H9 (cell line): Measurements from ENCODE around the gene PDGFRB. TPM values are rescaled to one million over a fixed set of nuclear protein-coding genes. Genes with fewer than 3 reads are reported as not detected.

Source experiments
- DNase-seq: peaks from one replicate; pipeline ENCODE4 v3.0.0-alpha.2; 2017
- H2AFZ ChIP-seq: one replicate; pipeline ENCODE4 v1.6.1; 2013; ENCODE audit warnings: mild to moderate bottlenecking, low read length, control low read depth, moderate library complexity
- H2AK5ac ChIP-seq: 2 replicates; pipeline ENCODE4 v1.6.1; 2013; ENCODE audit warnings: low read length, control low read depth, mixed read lengths; ENCODE audit not compliant: insufficient read length
- H2BK120ac ChIP-seq: one replicate; pipeline ENCODE4 v1.6.1; 2013; ENCODE audit warnings: low read depth, mild to moderate bottlenecking, low read length, control low read depth, inconsistent platforms; ENCODE audit not compliant: poor library complexity, severe bottlenecking
- H2BK12ac ChIP-seq: 2 replicates; pipeline ENCODE4 v1.6.1; 2013; ENCODE audit warnings: low read length, control low read depth, mixed read lengths, low read depth; ENCODE audit not compliant: insufficient read length
- H2BK15ac ChIP-seq: 2 replicates; pipeline ENCODE4 v1.6.1; 2013; ENCODE audit warnings: low read depth, low read length, control low read depth
- H2BK20ac ChIP-seq: one replicate; pipeline ENCODE4 v1.6.1; 2013; ENCODE audit warnings: low read depth, mild to moderate bottlenecking, low read length, control low read depth, inconsistent platforms; ENCODE audit not compliant: poor library complexity, severe bottlenecking
- H2BK5ac ChIP-seq: 2 replicates; pipeline ENCODE4 v1.6.1; 2013; ENCODE audit warnings: low read length, control low read depth, mixed read lengths; ENCODE audit not compliant: insufficient read length
- H3K14ac ChIP-seq: 2 replicates; pipeline ENCODE4 v1.6.1; 2013; ENCODE audit warnings: low read length, control low read depth; ENCODE audit not compliant: insufficient read depth
- H3K18ac ChIP-seq: 2 replicates; pipeline ENCODE4 v1.6.1; 2013; ENCODE audit warnings: low read depth, mild to moderate bottlenecking, mixed read lengths, low read length, control low read depth; ENCODE audit not compliant: insufficient read length
- H3K23ac ChIP-seq: 2 replicates; pipeline ENCODE4 v1.6.1; 2013; ENCODE audit warnings: low read length, control low read depth, mixed read lengths, low read depth; ENCODE audit not compliant: insufficient read length
- H3K23me2 ChIP-seq: 2 replicates; pipeline ENCODE4 v1.6.1; 2013; ENCODE audit warnings: low read depth, mild to moderate bottlenecking, mixed read lengths, low read length, control low read depth; ENCODE audit not compliant: insufficient read length, poor library complexity, severe bottlenecking
- H3K27ac ChIP-seq: 2 replicates; pipeline ENCODE4 v1.5.1; 2013; ENCODE audit warnings: low read length, control low read depth, mixed read lengths, low read depth; ENCODE audit not compliant: insufficient read length
- H3K27me3 ChIP-seq: 2 replicates; pipeline ENCODE4 v1.6.1; 2013; ENCODE audit warnings: low read length, control low read depth, inconsistent platforms; ENCODE audit not compliant: insufficient read depth
- H3K4ac ChIP-seq: 2 replicates; pipeline ENCODE4 v1.6.1; 2013; ENCODE audit warnings: low read depth, mild to moderate bottlenecking, control low read depth, inconsistent platforms, low read length, moderate library complexity
- H3K4me1 ChIP-seq: 2 replicates; pipeline ENCODE4 v1.6.1; 2013; ENCODE audit warnings: low read length, control low read depth, inconsistent platforms; ENCODE audit not compliant: insufficient read depth
- H3K4me2 ChIP-seq: 2 replicates; pipeline ENCODE4 v1.6.1; 2013; ENCODE audit warnings: low read length, control low read depth, mixed read lengths; ENCODE audit not compliant: insufficient read length, insufficient read depth
- H3K56ac ChIP-seq: 2 replicates; pipeline ENCODE4 v1.6.1; 2013; ENCODE audit warnings: low read depth, mild to moderate bottlenecking, mixed read lengths, low read length, control low read depth; ENCODE audit not compliant: insufficient read length
- H3K79me1 ChIP-seq: 2 replicates; pipeline ENCODE4 v1.6.1; 2013; ENCODE audit warnings: low read depth, mild to moderate bottlenecking, moderate library complexity, low read length, control low read depth, inconsistent platforms; ENCODE audit not compliant: insufficient read depth, poor library complexity, severe bottlenecking
- H3K79me2 ChIP-seq: 2 replicates; pipeline ENCODE4 v1.6.1; 2013; ENCODE audit warnings: low read length, control low read depth, inconsistent platforms; ENCODE audit not compliant: insufficient read depth
- H3K9ac ChIP-seq: 2 replicates; pipeline ENCODE4 v1.6.1; 2013; ENCODE audit warnings: low read length, control low read depth, mixed read lengths; ENCODE audit not compliant: insufficient read length; ENCODE audit errors: extremely low read depth
- H3K9me3 ChIP-seq: one replicate; pipeline ENCODE4 v1.6.1; 2013; ENCODE audit warnings: low read depth, low read length, inconsistent platforms; ENCODE audit not compliant: control insufficient read depth
- H3T11ph ChIP-seq: one replicate; pipeline ENCODE4 v1.6.1; 2013; ENCODE audit warnings: mild to moderate bottlenecking, low read length, control low read depth, inconsistent platforms
- H4K20me1 ChIP-seq: one replicate; pipeline ENCODE4 v1.6.1; 2013; ENCODE audit not compliant: control insufficient read depth, insufficient read length, insufficient read depth
- H4K5ac ChIP-seq: 2 replicates; pipeline ENCODE4 v1.6.1; 2013; ENCODE audit warnings: low read depth, mild to moderate bottlenecking, mixed read lengths, low read length, control low read depth; ENCODE audit not compliant: insufficient read length
- H4K8ac ChIP-seq: replicated peaks from 2 replicates; pipeline ENCODE4 v1.6.1; 2013; ENCODE audit warnings: low read length, control low read depth, mixed read lengths, low read depth; ENCODE audit not compliant: insufficient read length
- H4K91ac ChIP-seq: 2 replicates; pipeline ENCODE4 v1.6.1; 2013; ENCODE audit warnings: low read depth, mild to moderate bottlenecking, moderate library complexity, mixed read lengths, low read length, control low read depth; ENCODE audit not compliant: insufficient read length
- H3K27ac Mint-ChIP-seq, 3 experiments: 2 replicates in 2 of 3; 3 replicates in 1 of 3; pipeline ENCODE4 v1.8.0; 2020 to 2021; ENCODE audit warnings: mixed read lengths in 3 of 3, mild to moderate bottlenecking in 1 of 3, moderate library complexity in 1 of 3
- H3K27me3 Mint-ChIP-seq: 2 replicates; pipeline ENCODE4 v1.8.0; 2021; ENCODE audit warnings: low read depth, mild to moderate bottlenecking, moderate library complexity, mixed read lengths
- H3K36me3 Mint-ChIP-seq, 3 experiments: 2 replicates in 2 of 3; 3 replicates in 1 of 3; pipeline ENCODE4 v1.8.0; 2020 to 2021; ENCODE audit warnings: low read depth in 3 of 3, mixed read lengths in 3 of 3; ENCODE audit not compliant: insufficient read depth in 1 of 3
- H3K4me1 Mint-ChIP-seq, 2 experiments: 2 replicates each; pipeline ENCODE4 v1.8.0; 2020; ENCODE audit warnings: mixed read lengths in 2 of 2
- H3K4me3 Mint-ChIP-seq, 2 experiments: 2 replicates in 1 of 2; 3 replicates in 1 of 2; pipeline ENCODE4 v1.8.0; 2020 to 2021; ENCODE audit warnings: mild to moderate bottlenecking in 2 of 2, mixed read lengths in 2 of 2, moderate library complexity in 1 of 2
- H3K9me3 Mint-ChIP-seq, 2 experiments: 2 replicates in 1 of 2; 3 replicates in 1 of 2; pipeline ENCODE4 v1.8.0; 2020; ENCODE audit warnings: mild to moderate bottlenecking in 2 of 2, mixed read lengths in 2 of 2, moderate library complexity in 1 of 2
- CTCF ChIP-seq: fragments of 200-600 bp; sonication (generic); conservative IDR thresholded peaks from 3 replicates; pipeline ENCODE4 v1.8.0; 2021; ENCODE audit warnings: antibody characterized with exemption, mild to moderate bottlenecking
- WGBS: extraction: QIAGEN DNeasy Blood & Tissue Kit; methylation state at CpG from one replicate; pipeline ENCODE4 v1.1.7; 2013; ENCODE audit warnings: missing lambda C conversion rate, low lambda C conversion rate, mixed read lengths; ENCODE audit not compliant: insufficient read length; ENCODE audit errors: extremely low coverage; 5-methylcytosine and 5-hydroxymethylcytosine counted together
- total RNA-seq: library from RNA; stranded (reverse); gene quantifications from 2 replicates; pipeline ENCODE4 v1.2.1, GENCODE V29; 2021

Gene PDGFRB
- total RNA-seq, 1 experiment from 2014 or later, result 2.2 TPM

GRCh38 chr5:150073677-150074076, 82.0 kb downstream of the PDGFRB start:
- Histone ChIP-seq H2BK120ac (no peak overlapping the region), H4K5ac (no peak overlapping the region), H3K4me2 (no peak overlapping the region), H4K8ac (no peak overlapping the region), H3K23me2 (no peaks in the 10 kb centered on the region), H3K4ac (no peak overlapping the region), H3K79me1 (no peaks in the 10 kb centered on the region), H3K9ac (no peak overlapping the region), H3K9me3 (no peaks in the 10 kb centered on the region), H3K56ac (no peak overlapping the region), H2BK20ac (no peak overlapping the region), H3T11ph (no peak overlapping the region), H2BK5ac (no peak overlapping the region), H3K18ac (no peak overlapping the region), H2AFZ (no peak overlapping the region), H3K79me2 (no peaks in the 10 kb centered on the region), H2AK5ac (no peak overlapping the region), H2BK12ac (no peak overlapping the region), H3K14ac (no peak overlapping the region), H3K4me1 (no peaks in the 10 kb centered on the region), H4K91ac (no peak overlapping the region), H3K27ac (no peak overlapping the region), H3K23ac (no peak overlapping the region), H3K27me3 (no peaks in the 10 kb centered on the region), H4K20me1 (no peaks in the 10 kb centered on the region), H2BK15ac (no peak overlapping the region)
- Mint-ChIP-seq H3K9me3 (no peaks in the 10 kb centered on the region; a peak in 1 of 5 replicates), H3K27me3 (peaks cover 6% of the 10 kb centered on the region), H3K4me1 (peaks cover 0 to 8% of the 10 kb centered on the region in 2 experiments; a peak in 1 of 4 replicates), H3K4me3 (no peak overlapping the region), H3K27ac (no peak overlapping the region), H3K36me3 (no peaks in the 10 kb centered on the region)
- no peak for DNase-seq
- TF ChIP-seq CTCF, result no peak
- WGBS, result no CpG with 5 or more reads among the region's 3 CpGs
